Activated naive CD4-positive, alpha-beta T cell treated with Interleukin-2 at 50 U/mL for 16 hours (primary cell): ENCODE measurements around the gene METAP2.
A peak's percentile ranks its signal among the peaks of the same experiment; 100 is the strongest.
"Not testable (repeated sequence)": the region's sequence is repeated elsewhere in the genome, so short reads cannot be mapped to it uniquely, and the experiment has no call there.

Experiments
- DNase-seq: peaks from one replicate; pipeline ENCODE4 v3.0.0-alpha.2; 2020

METAP2 gene

GRCh38 chr12:95473884-95474659, at the start of gene METAP2:
Gene METAP2, plus strand, starts transcription at chr12:95474152. Its CDS starts 28 bp downstream, at chr12:95474180.
- DNase-seq = peak; percentile 95

- no peak for DNase-seq
These were observed 49.5 kb upstream of the METAP2 start for GRCh38 chr12:95424271-95424994.

DNA sequence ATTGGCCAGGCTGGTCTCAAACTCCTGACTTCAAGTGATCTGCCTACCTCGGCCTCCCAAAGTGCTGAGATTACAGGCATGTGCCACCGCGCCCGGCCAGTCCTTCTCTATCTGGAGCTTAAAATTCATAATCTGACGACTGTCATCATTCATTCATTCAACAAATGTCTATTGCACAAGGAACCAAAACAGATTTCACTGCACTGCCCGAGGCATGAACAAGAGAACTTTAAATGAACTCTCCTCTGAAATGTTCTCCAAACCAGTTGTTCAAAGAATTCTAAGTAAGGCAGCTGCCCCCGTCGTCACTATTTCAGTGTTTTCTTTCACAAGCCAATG, 44.8 kb upstream of the METAP2 start:
- DNase-seq = no peak

GRCh38 chr12:95431120-95431519, 42.8 kb upstream of the METAP2 start:
- no peak for DNase-seq

- DNase-seq = no peak
These were observed 38.6 kb upstream of the METAP2 start for GRCh38 chr12:95435355-95435754.

DNA sequence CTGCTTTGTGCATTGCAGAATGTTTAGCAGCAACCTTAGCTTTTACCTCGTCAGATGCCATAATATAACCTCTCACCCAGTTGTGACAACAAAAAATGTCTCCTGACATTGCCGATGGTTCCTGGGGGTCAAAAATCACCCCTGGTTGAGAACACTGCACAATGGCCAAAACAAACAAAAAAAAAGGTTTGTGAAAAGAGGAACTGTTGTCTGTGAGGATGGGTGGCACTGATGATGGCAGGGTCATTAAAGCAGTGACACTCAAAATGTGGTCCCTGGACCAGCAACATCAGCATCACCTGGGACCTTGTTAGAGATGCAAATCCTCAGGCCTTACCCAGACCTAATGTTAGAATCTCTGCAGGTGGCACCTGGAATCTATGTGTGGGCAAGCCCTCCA, 36.4 kb upstream of the METAP2 start:
- DNase-seq = no peak

DNA sequence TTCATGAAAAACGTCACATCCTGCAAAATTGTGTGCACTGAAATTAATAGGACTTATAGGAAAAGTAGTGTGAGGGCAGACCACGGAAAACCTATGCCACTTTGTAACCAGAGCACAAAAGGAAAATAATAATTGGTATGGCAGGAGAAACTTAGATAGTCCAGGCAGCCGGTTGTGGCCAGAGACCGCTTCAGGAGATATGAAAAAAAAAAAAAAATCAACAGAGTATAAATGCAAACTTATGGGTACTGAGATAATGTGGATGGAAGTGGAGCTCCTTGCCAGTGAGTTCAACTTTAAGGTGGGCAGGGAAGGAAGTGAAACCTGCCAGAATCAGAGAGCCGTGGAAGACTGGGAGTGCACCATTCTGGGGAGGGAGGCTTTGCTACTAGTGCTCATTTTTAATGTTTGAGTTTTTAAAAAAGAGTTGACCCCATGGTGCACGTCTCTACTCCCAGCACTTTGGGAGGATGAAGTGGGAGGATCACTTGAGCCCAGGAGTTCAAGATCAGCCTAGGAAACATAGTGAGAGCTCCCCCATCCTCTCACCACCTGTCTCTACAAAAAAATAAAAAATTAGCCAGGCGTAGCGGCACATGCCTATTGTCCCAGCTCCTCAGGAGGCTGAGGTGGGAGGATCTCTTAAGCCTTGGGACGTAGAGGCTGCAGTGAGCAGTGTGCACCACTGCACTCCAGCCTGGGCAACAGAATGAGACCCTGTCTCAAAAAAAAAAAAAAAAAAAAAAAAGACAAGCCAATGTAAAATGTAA, 34.3 kb upstream of the METAP2 start:
- no peak for DNase-seq

GRCh38 chr12:95440401-95440800, 33.6 kb upstream of the METAP2 start:
- no peak for DNase-seq

GRCh38 chr12:95443459-95443858, 30.5 kb upstream of the METAP2 start:
- DNase-seq = no peak

- not testable (repeated sequence) for DNase-seq
These were observed 28.9 kb upstream of the METAP2 start for GRCh38 chr12:95445099-95445498.

DNA sequence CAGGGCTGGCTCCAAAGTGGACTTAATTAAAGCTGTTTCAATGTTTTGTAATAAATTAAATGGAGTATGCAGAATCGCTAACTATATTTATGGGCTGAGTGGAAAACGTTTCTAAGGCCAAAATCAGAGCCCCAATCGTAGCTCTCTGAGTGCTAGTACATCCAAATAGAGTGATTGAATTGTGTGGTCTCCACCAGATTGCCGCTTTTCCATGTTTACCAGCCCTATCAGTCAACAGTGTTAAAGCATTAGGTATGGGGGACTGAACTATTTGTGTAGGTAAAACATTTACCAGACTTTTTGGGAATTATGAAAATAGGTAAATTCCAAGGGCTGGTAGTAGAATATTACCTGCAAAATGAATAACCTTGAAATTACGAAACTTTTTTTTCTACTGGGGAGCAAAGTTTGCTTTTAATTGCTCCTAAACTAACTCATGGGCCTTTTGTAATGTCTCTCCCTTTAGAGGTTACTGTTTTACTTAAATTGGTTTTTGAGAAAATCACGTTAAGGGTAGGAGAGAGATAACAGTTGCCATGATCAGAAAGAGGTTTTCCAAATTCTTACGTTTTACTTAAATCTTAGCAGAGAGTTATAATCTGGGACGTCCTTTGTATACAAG, 28.0 kb upstream of the METAP2 start:
- DNase-seq = no peak

DNA sequence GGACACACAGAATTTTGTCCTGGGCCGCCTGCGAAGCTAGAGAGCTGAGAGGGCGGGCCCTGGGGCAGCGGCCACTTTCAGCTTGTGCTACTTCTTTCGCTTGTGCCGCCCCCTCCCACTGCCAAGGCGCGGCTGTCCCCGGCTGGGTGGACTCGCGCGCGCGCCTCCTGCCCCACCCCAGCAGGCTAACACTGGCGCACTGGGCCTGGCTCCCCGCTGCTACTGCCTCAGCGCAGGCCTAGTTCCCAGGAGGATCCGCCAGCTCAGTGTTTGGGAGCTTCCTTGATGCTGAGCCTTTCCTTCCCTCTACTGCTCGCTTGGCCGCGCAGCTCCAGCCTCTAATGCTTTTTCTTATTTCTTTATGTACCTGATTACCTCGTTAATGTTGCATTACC, 27.4 kb upstream of the METAP2 start:
- no peak for DNase-seq

DNA sequence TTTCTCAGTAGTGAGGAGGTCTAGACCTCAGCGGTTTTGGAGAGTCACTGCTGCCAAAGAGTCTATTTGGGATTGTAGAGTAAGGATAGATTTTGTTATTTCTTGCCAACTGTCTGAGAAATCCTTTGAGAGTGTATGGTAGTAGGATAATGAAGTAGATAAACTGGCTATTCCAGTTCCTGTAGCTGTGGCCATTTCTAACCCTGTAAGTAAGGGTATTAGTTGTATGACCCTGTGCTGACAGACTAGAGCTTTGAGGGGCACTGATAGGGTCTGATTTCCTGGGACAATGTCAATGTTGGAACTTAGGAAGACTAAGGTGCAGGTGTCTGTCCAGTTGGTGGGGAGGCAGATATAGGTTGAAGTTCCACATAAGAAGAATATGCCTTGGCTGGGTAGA, 24.3 kb upstream of the METAP2 start:
- DNase-seq = not testable (repeated sequence)

DNA sequence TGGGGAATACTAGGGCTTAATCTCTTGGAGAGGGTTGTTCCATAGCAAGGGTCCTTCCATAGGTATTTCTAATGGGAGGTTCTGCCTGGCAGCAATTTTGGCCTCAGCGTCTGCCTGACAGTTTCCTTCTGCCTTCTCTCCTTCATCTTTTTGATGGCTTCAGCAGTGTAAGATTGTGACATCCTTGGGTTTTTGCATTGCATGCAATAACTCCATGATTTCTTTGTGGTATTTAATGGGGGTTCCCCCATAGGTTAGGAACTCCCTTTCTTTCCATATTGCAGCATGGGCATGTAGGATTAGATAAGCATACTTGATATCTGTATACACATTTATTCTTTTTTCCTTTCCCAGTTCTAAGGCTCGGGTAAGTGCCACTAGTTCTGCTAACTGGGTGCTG, 21.5 kb upstream of the METAP2 start:
- not testable (repeated sequence) for DNase-seq

DNA sequence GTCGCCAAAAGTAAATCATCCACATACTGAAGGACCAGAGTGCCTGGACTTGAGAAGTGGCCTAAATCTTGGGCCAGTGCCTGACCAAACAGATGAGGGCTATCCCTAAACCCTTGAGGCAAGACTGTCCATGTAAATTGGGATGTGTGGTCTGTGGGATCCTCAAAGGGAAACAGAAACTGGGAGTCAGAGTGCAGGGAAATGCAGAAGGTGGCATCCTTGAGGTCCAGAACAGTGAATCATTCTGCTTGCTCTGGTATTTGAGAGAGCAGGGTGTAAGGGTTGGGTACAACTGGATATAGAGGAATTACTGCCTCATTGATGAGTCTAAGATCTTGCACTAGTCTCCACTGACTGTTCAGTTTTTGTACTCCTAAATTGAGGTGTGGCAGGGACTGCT, 20.1 kb upstream of the METAP2 start:
- DNase-seq = not testable (repeated sequence)

- DNase-seq = not testable (repeated sequence)
These were observed 19.2 kb upstream of the METAP2 start for GRCh38 chr12:95454780-95455215.

- not testable (repeated sequence) for DNase-seq
These were observed 16.3 kb upstream of the METAP2 start for GRCh38 chr12:95457605-95458004.

GRCh38 chr12:95458761-95459160, 15.2 kb upstream of the METAP2 start:
- DNase-seq = no peak

GRCh38 chr12:95459310-95459709, 14.6 kb upstream of the METAP2 start:
- DNase-seq = no peak

GRCh38 chr12:95460105-95460504, 13.8 kb upstream of the METAP2 start:
- DNase-seq = no peak

- DNase-seq = no peak
These were observed 13.1 kb upstream of the METAP2 start for GRCh38 chr12:95460896-95461295.

DNA sequence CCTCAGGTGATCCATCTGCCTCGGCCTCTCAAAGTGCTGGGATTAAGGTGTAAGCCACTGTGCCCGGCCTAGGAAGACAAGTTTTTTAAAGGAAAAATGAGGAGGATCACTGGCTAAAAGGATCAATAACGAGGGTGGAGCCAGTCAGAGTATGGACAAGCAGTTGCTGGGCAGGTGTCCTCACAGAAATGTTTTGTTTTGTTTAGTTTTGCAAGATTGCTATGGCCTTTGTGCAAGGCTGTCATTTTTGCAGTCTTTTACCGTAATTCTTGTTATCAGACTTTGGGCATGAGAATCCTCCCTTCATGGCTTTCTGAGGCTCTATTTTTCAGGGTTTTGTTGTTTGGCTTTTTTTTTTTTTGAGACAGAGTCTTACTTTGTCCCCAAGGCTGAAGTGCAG, 11.9 kb upstream of the METAP2 start:
- no peak for DNase-seq

DNA sequence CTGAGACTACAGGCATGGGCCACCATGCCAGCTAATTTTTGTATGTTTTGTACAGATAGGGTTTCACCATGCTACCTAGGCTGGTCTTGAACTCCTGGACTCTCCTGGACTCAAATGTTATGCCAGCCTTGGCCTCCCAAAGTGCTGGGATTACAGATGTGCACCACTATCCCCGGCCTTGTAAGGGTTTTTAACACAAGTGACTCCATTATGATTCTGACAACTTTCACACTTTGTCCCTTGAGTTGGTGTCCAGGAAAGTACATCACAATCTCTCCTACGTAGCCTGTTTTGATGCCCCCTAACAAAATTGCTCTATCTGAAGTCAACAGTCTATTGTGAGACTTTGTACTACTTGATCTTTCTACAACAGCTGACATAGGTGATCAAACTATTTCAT, 11.4 kb upstream of the METAP2 start:
- DNase-seq = no peak
